B cell (primary cell): ENCODE results near the gene SLC13A2. TPM values are rescaled to one million over a fixed set of nuclear protein-coding genes. Genes with fewer than 3 reads are reported as not detected.
"Not testable (repeated sequence)": the region's sequence is repeated elsewhere in the genome, so short reads cannot be mapped to it uniquely, and the experiment has no call there.

ENCODE experiments used
- ATAC-seq: fragments of 200-7000 bp; cut with Tn5 transposase; one replicate; pipeline ENCODE4 v1.10.0; 2021; ENCODE audit warnings: low read depth, mild to moderate bottlenecking, moderate number of reproducible peaks, moderate library complexity
- CTCF ChIA-PET: fragments of 350-600 bp; sonication (Branson Sonifier 250); formaldehyde crosslinking; loops from one replicate; lab custom pipeline; 2021; ENCODE audit warnings: antibody characterized with exemption, inconsistent platforms; lab: Charles Lee
- POLR2A ChIA-PET: fragments of 350-600 bp; sonication (Branson Sonifier 250); formaldehyde crosslinking; loops from one replicate; lab custom pipeline; 2021; ENCODE audit warnings: antibody characterized with exemption; lab: Charles Lee
- DNase-seq: peaks from one replicate; pipeline ENCODE4 v3.0.0; 2013
- H2AFZ ChIP-seq: 2 replicates; pipeline ENCODE4 v1.6.1; 2012; ENCODE audit warnings: mild to moderate bottlenecking, low read depth, low read length; ENCODE audit not compliant: insufficient read depth, poor library complexity, severe bottlenecking
- H3K27ac ChIP-seq, 2 donors: 1 replicate in 1 of 2; 2 replicates in 1 of 2; pipeline ENCODE4 v1.5.1; 2012 to 2013; ENCODE audit warnings: low read length in 2 of 2, mild to moderate bottlenecking in 2 of 2, moderate library complexity in 1 of 2
- H3K27me3 ChIP-seq, 4 experiments: fragments of 200-600 bp in 1 of 4; sonication (generic) in 1 of 4; replicated peaks in 1 of 4; 1 replicate in 2 of 4; 2 replicates in 2 of 4; pipeline versions ENCODE4 v1.6.1 to v1.7.0; 2013 to 2016; ENCODE audit warnings: low read length in 3 of 4, mild to moderate bottlenecking in 2 of 4, mixed read lengths in 1 of 4, moderate library complexity in 1 of 4; ENCODE audit not compliant: insufficient read depth in 4 of 4, control insufficient read depth in 3 of 4; ENCODE audit errors: control extremely low read depth in 1 of 4
- H3K36me3 ChIP-seq, 2 experiments: replicated peaks in 1 of 2; 1 replicate in 1 of 2; 2 replicates in 1 of 2; pipeline versions ENCODE4 v1.6.1 to v1.7.1; 2013; ENCODE audit warnings: low read length in 1 of 2; ENCODE audit not compliant: insufficient read depth in 2 of 2, control insufficient read depth in 1 of 2; ENCODE audit errors: control extremely low read depth in 1 of 2, extremely low read depth in 1 of 2
- H3K4me1 ChIP-seq, 2 donors: fragments of 200-600 bp in 1 of 2; sonication (generic) in 1 of 2; 1 replicate in 1 of 2; 2 replicates in 1 of 2; pipeline versions ENCODE4 v1.5.1 to v1.6.1; 2013 to 2017; ENCODE audit warnings: low read length in 2 of 2; ENCODE audit not compliant: control insufficient read depth in 2 of 2, insufficient read depth in 2 of 2
- H3K4me2 ChIP-seq: replicated peaks from 2 replicates; pipeline ENCODE3; 2012; ENCODE audit warnings: mild to moderate bottlenecking, low read depth, low read length; ENCODE audit not compliant: poor library complexity, severe bottlenecking
- H3K4me3 ChIP-seq, 5 experiments: fragments of 200-600 bp in 1 of 5; sonication (generic) in 1 of 5; 1 replicate in 3 of 5; 2 replicates in 2 of 5; pipeline versions ENCODE4 v1.5.1 to v1.7.0; 2011 to 2016; ENCODE audit warnings: low read length in 4 of 5, mild to moderate bottlenecking in 4 of 5, low read depth in 2 of 5, control low read depth in 1 of 5, moderate library complexity in 1 of 5; ENCODE audit not compliant: insufficient read depth in 1 of 5; ENCODE audit errors: control extremely low read depth in 1 of 5, extremely low read depth in 1 of 5
- H3K79me2 ChIP-seq: fragments of 200-600 bp; sonication (generic); one replicate; pipeline ENCODE4 v1.6.0; 2016; ENCODE audit warnings: low read length; ENCODE audit not compliant: control insufficient read depth, insufficient read depth
- H3K9ac ChIP-seq: fragments of 200-600 bp; sonication (generic); 2 replicates; pipeline ENCODE4 v1.6.1; 2017; ENCODE audit warnings: mild to moderate bottlenecking, low read length, moderate library complexity
- H3K9me3 ChIP-seq, 3 donors: one replicate each; pipeline versions ENCODE4 v1.6.1 to v1.7.1; 2013; ENCODE audit warnings: low read length in 2 of 3; ENCODE audit not compliant: control insufficient read depth in 2 of 3, insufficient read depth in 1 of 3; ENCODE audit errors: control extremely low read depth in 1 of 3
- H4K20me1 ChIP-seq: 2 replicates; pipeline ENCODE4 v1.6.0; 2012; ENCODE audit warnings: mild to moderate bottlenecking, low read length; ENCODE audit not compliant: insufficient read depth, control insufficient read depth, poor library complexity, severe bottlenecking
- H3K27ac Mint-ChIP-seq: one replicate; pipeline ENCODE4 v1.8.0; 2021; ENCODE audit warnings: mixed read lengths
- H3K27me3 Mint-ChIP-seq: one replicate; pipeline ENCODE4 v1.8.0; 2021; ENCODE audit warnings: mixed read lengths
- H3K4me1 Mint-ChIP-seq: one replicate; pipeline ENCODE4 v1.8.0; 2021; ENCODE audit warnings: mixed read lengths
- H3K4me3 Mint-ChIP-seq: one replicate; pipeline ENCODE4 v1.8.0; 2021; ENCODE audit warnings: mixed read lengths
- H3K9me3 Mint-ChIP-seq: one replicate; pipeline ENCODE4 v1.8.0; 2022; ENCODE audit warnings: mixed read lengths; ENCODE audit not compliant: insufficient read depth
- CTCF ChIP-seq: fragments of 200-600 bp; IDR thresholded peaks from one replicate; pipeline ENCODE4 v1.8.0; 2022; ENCODE audit warnings: antibody characterized with exemption, mild to moderate bottlenecking
- EZH2 ChIP-seq: IDR thresholded peaks from 2 replicates; pipeline ENCODE4 v1.6.1; 2012; ENCODE audit warnings: borderline replicate concordance, low read depth, mild to moderate bottlenecking, moderate library complexity, low read length; ENCODE audit not compliant: insufficient read depth, poor library complexity, severe bottlenecking
- WGBS: methylation state at CpG from one replicate; pipeline ENCODE4 v1.1.5; 2013; ENCODE audit warnings: missing lambda C conversion rate; ENCODE audit not compliant: insufficient coverage; 5-methylcytosine and 5-hydroxymethylcytosine counted together
- intact Hi-C: fragments of 100-400 bp; cut with micrococcal nuclease; formaldehyde crosslinking; loops from one replicate; pipeline ENCODE4 v1.10.0; 2022
- polyA plus RNA-seq: library from polyadenylated mRNA; depleted of rRNA; stranded (reverse); fragments of >200 nt; gene quantifications from 2 replicates; pipeline ENCODE4 v1.2.3, GENCODE V29; 2012
- total RNA-seq, 2 donors: library from RNA; stranded (reverse); fragments of 120-200 nt in 1 of 2; gene quantifications; 1 replicate in 1 of 2; 2 replicates in 1 of 2; pipeline versions ENCODE4 v1.2.3 to v1.2.4, GENCODE V29; 2013 to 2022

Gene SLC13A2
- total and polyA plus RNA-seq, 2 donors (not counting 1 experiment from before 2014, with no cell fraction given): not detected

GRCh38 chr17:28457890-28458289, 15.6 kb upstream of the SLC13A2 start:
- DNase-seq (no peak), ATAC-seq (no peak)
- peaks cover 7% of the 10 kb centered on the region for H3K27me3 Mint-ChIP-seq
- Histone ChIP-seq H3K27ac (no peak overlapping the region), H3K36me3 (no peaks in the 10 kb centered on the region), H3K9ac (no peak overlapping the region), H3K4me1 (no peaks in the 10 kb centered on the region), H3K27me3 (peaks cover 0 to 3% (median 0%) of the 10 kb centered on the region in 4 experiments), H3K79me2 (no peaks in the 10 kb centered on the region), H3K4me2 (no peak overlapping the region), H2AFZ (no peak overlapping the region), H4K20me1 (no peaks in the 10 kb centered on the region), H3K9me3 (no peaks in the 10 kb centered on the region), H3K4me3 (no peak overlapping the region)
- no peak overlapping the region for H3K27ac Mint-ChIP-seq
- no peak for TF ChIP-seq CTCF
- TF ChIP-seq EZH2: no peak
- H3K4me1 Mint-ChIP-seq: no peaks in the 10 kb centered on the region
- H3K9me3 Mint-ChIP-seq: no peaks in the 10 kb centered on the region
- intact Hi-C loops: no loop called here
- no peak overlapping the region for H3K4me3 Mint-ChIP-seq
- no CpG with 5 or more reads among the region's 6 CpGs for WGBS
- ChIA-PET CTCF (no interaction called here), POLR2A (no interaction called here)

- POLR2A ChIA-PET, intact Hi-C loops, H3K9me3 ChIP-seq, H3K27ac Mint-ChIP-seq, H3K4me1 ChIP-seq, H3K4me3 ChIP-seq, H3K79me2 ChIP-seq, H2AFZ ChIP-seq, H3K27ac ChIP-seq, H3K27me3 ChIP-seq, H3K36me3 ChIP-seq, H3K9ac ChIP-seq, H3K4me2 ChIP-seq, ATAC-seq, H4K20me1 ChIP-seq, CTCF ChIA-PET, H3K9me3 Mint-ChIP-seq, H3K4me1 Mint-ChIP-seq, DNase-seq, H3K4me3 Mint-ChIP-seq: not testable (repeated sequence)
- H3K27me3 Mint-ChIP-seq: peaks cover 13% of the 10 kb centered on the region
- WGBS: 100% methylated on average over 3 of the region's 32 CpGs
Observed at GRCh38 chr17:28458881-28459280, 14.6 kb upstream of the SLC13A2 start.
